ENCODE measurements around the gene ABCA4. TPM values are rescaled to one million over a fixed set of nuclear protein-coding genes. Genes with fewer than 3 reads are reported as not detected.

ABCA4 gene
- total RNA-seq, 1 experiment from 2014 or later: 0.09 TPM

- H3K27me3 Mint-ChIP-seq (ENCODE audit: low read depth): peaks cover 13% of the 10 kb centered on the region
- DNase-seq (ENCODE audit: low spot score) (no peak), ATAC-seq (no peak)
- peaks cover 6% of the 10 kb centered on the region; the same call in 1 of the 2 replicates for H3K4me1 Mint-ChIP-seq
- POLR2A ChIA-PET: no interaction called here
- no peaks in the 10 kb centered on the region for H3K9me3 Mint-ChIP-seq
- H3K36me3 Mint-ChIP-seq: no peaks in the 10 kb centered on the region
- no peak overlapping the region for H3K27ac Mint-ChIP-seq
- no peak overlapping the region for H3K4me3 Mint-ChIP-seq
- TF ChIP-seq ATF2 (CRISPR knock-in tag; IDR thresholded peaks at IDR 0.05; ENCODE audit: borderline replicate concordance, low read depth): no peak
- TF ChIP-seq, protein P1, sequence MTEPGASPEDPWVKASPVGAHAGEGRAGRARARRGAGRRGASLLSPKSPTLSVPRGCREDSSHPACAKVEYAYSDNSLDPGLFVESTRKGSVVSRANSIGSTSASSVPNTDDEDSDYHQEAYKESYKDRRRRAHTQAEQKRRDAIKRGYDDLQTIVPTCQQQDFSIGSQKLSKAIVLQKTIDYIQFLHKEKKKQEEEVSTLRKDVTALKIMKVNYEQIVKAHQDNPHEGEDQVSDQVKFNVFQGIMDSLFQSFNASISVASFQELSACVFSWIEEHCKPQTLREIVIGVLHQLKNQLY (CRISPR knock-in tag; IDR thresholded peaks at IDR 0.05): no peak
- CTCF ChIA-PET: interaction anchor here (0.9 to 1.1 kb wide), 2 partner anchors 20 to 42 kb away, joined by 3 to 4 read pairs; no protein-coding TSS in a partner anchor
Measured at GRCh38 chr1:94083681-94084080, 37.3 kb downstream of the ABCA4 start.

DNA sequence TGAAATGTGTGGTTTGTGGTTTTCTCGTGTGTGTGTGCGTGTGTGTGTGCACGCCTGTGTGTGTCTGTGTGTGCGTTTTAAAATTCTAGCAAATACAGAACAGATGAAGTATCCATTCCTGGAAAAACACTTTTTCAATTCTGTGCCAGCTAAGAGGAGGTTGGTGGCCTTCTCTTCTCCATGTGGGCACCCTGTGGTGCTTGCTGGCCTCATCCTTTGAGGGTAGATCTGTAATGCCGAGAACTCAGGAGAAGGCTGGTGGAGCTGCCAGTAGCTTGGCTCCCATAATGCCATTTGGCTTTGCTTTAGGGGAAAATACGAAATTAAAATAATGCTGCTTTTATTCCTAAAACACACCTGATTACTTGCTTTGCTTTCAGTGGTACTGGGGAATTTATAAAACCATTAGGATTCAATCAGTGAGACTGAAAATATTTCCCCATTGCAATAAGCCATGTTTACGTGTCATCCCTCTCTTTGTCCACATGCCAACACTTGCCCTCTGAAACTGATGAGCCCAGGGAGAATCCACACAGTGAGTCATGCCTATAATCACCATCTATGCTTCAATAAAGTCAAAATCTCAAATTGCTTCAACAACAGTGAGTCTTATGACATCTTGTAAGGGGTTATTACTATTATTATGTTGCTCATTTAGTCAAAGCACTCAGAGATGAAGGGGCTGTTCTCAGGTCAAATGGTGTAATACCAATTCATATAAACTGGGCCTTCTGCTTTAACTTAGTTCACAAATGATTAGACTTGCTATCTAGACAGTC lies 39.2 kb downstream of the ABCA4 start:
- ChIA-PET CTCF (no interaction called here), POLR2A (no interaction called here)
- TF ChIP-seq NFATC4 (CRISPR knock-in tag; IDR thresholded peaks at IDR 0.05): no peak
- no peak for TF ChIP-seq NFE2L1 (CRISPR knock-in tag; IDR thresholded peaks at IDR 0.05)
- no peak for TF ChIP-seq IRF1 (CRISPR knock-in tag; IDR thresholded peaks at IDR 0.05)
- no peak for TF ChIP-seq KAT7 (CRISPR knock-in tag; IDR thresholded peaks at IDR 0.05; ENCODE audit: borderline replicate concordance)
- TF ChIP-seq ZNF263 (CRISPR knock-in tag; IDR thresholded peaks at IDR 0.05; ENCODE audit: low read depth): no peak
- TF ChIP-seq ELF4 (CRISPR knock-in tag; IDR thresholded peaks at IDR 0.05; ENCODE audit: low read depth): no peak
- TF ChIP-seq ZNF396 (CRISPR knock-in tag; IDR thresholded peaks at IDR 0.05; ENCODE audit: borderline replicate concordance): no peak
- H3K27me3 Mint-ChIP-seq (ENCODE audit: low read depth): peaks cover 10% of the 10 kb centered on the region
- H3K36me3 Mint-ChIP-seq: no peaks in the 10 kb centered on the region
- H3K27ac Mint-ChIP-seq: no peak overlapping the region
- ATAC-seq (no peak), DNase-seq (ENCODE audit: low spot score) (no peak)
- H3K4me3 Mint-ChIP-seq: no peak overlapping the region
- no peaks in the 10 kb centered on the region for H3K9me3 Mint-ChIP-seq
- H3K4me1 Mint-ChIP-seq: peaks cover 6% of the 10 kb centered on the region; the same call in 1 of the 2 replicates

GRCh38 chr1:94079989-94080388 lies 41.0 kb downstream of the ABCA4 start:
- CTCF ChIA-PET: interaction anchor here (1.3 to 1.9 kb wide), 4 partner anchors 18 to 256 kb away, joined by 3 to 5 read pairs (median 4); no protein-coding TSS in a partner anchor
- no peak for TF ChIP-seq MXD4 (CRISPR knock-in tag; IDR thresholded peaks at IDR 0.05; ENCODE audit: borderline replicate concordance)
- TF ChIP-seq OVOL2 (CRISPR knock-in tag; IDR thresholded peaks at IDR 0.05; ENCODE audit: borderline replicate concordance): no peak
- TF ChIP-seq JAZF1 (CRISPR knock-in tag; IDR thresholded peaks at IDR 0.05): no peak
- TF ChIP-seq TCF7 (CRISPR knock-in tag; IDR thresholded peaks at IDR 0.05; ENCODE audit: low read depth): no peak
- TF ChIP-seq FOXJ3 (CRISPR knock-in tag; IDR thresholded peaks at IDR 0.05; ENCODE audit: borderline replicate concordance): no peak
- no peak for TF ChIP-seq SOX15 (CRISPR knock-in tag; IDR thresholded peaks at IDR 0.05)
- TF ChIP-seq USF2 (CRISPR knock-in tag; IDR thresholded peaks at IDR 0.05): no peak
- TF ChIP-seq ZBTB43 (CRISPR knock-in tag; IDR thresholded peaks at IDR 0.05): no peak
- TF ChIP-seq ATF2 (CRISPR knock-in tag; IDR thresholded peaks at IDR 0.05; ENCODE audit: borderline replicate concordance, low read depth): no peak
- TF ChIP-seq E2F5 (CRISPR knock-in tag; IDR thresholded peaks at IDR 0.05): no peak
- no peak for TF ChIP-seq ELF4 (CRISPR knock-in tag; IDR thresholded peaks at IDR 0.05; ENCODE audit: low read depth)
- no peak for TF ChIP-seq NR1H2 (CRISPR knock-in tag; IDR thresholded peaks at IDR 0.05)
- TF ChIP-seq MAX (CRISPR knock-in tag; IDR thresholded peaks at IDR 0.05): no peak
- no peak for TF ChIP-seq ZNF138 (CRISPR knock-in tag; conservative IDR thresholded peaks at IDR 0.05)
- TF ChIP-seq ZNF121 (CRISPR knock-in tag; IDR thresholded peaks at IDR 0.05): no peak
- TF ChIP-seq MYBL2 (CRISPR knock-in tag; IDR thresholded peaks at IDR 0.05): no peak

More at GRCh38 chr1:94079989-94080388, 41.0 kb downstream of the ABCA4 start:
- no peak for DNase-seq (ENCODE audit: low spot score)
- H3K36me3 Mint-ChIP-seq: no peaks in the 10 kb centered on the region
- peaks cover 6% of the 10 kb centered on the region; the same call in 1 of the 2 replicates for H3K4me1 Mint-ChIP-seq
- peaks cover 6% of the 10 kb centered on the region for H3K27me3 Mint-ChIP-seq (ENCODE audit: low read depth)
- H3K27ac Mint-ChIP-seq: no peak overlapping the region
- POLR2A ChIA-PET: no interaction called here
- no peak overlapping the region for H3K4me3 Mint-ChIP-seq
- ATAC-seq: no peak
- H3K9me3 Mint-ChIP-seq: no peaks in the 10 kb centered on the region

Measured in WTC11 (cell line).